HCT116 (cell line): ENCODE data around the gene ADRM1. TPM values are rescaled to one million over a fixed set of nuclear protein-coding genes. Genes with fewer than 3 reads are reported as not detected.

Experiments used
- ATAC-seq: fragments of 200-7000 bp; cut with Tn5 transposase; 2 replicates; pipeline ENCODE4 v1.9.1; 2020; ENCODE audit warnings: mild to moderate bottlenecking, moderate library complexity
- BruUV-seq: library from RNA; stranded (reverse); fragments of 400-500 nt; replicated peaks from 2 replicates; lab custom pipeline; 2021; lab: Mats Ljungman, UMichigan
- CTCF ChIA-PET: fragments of 300-600 bp; sonication (Branson Sonifier 250); formaldehyde crosslinking; loops from one replicate; lab custom pipeline; 2021; ENCODE audit warnings: antibody characterized with exemption; lab: Charles Lee
- POLR2A ChIA-PET: fragments of 300-600, 350-600 bp; sonication (Branson Sonifier 250); formaldehyde crosslinking; loops from one replicate; lab custom pipeline; 2021; ENCODE audit warnings: antibody characterized with exemption; lab: Charles Lee
- RAD21 ChIA-PET, 2 experiments: fragments of 300-600 bp; sonication (Branson Sonifier 250); formaldehyde crosslinking; loops; one replicate each; lab custom pipeline; 2023; ENCODE audit warnings: low total read pairs in 2 of 2; ENCODE audit not compliant: uncharacterized antibody in 2 of 2, unreplicated experiment in 2 of 2, low non-redundant PET in 1 of 2; lab: Charles Lee
- DNase-seq: peaks from one replicate; pipeline ENCODE4 v3.0.0-alpha.2; 2010; ENCODE audit warnings: low read depth, low spot score
- H2AFZ ChIP-seq: fragments of 200-600 bp; shearing (Covaris generic), sonication (generic); 2 replicates; pipeline ENCODE4 v1.6.1; 2017; ENCODE audit warnings: low read depth, mixed run types, mixed read lengths, antibody characterized with exemption, low read length; ENCODE audit not compliant: poor library complexity, severe bottlenecking
- H3K27ac ChIP-seq: 2 replicates; pipeline ENCODE4 v1.5.1; 2012; ENCODE audit warnings: low read depth, low read length
- H3K27me3 ChIP-seq: fragments of 200-600 bp; sonication (generic); 2 replicates; pipeline ENCODE4 v1.6.1; 2016; ENCODE audit warnings: mixed run types, low read length, mixed read lengths; ENCODE audit not compliant: insufficient read depth
- H3K36me3 ChIP-seq, 2 experiments: fragments of 200-500 bp in 1 of 2; fragments of 200-600 bp in 1 of 2; sonication (Bioruptor generic) in 1 of 2; sonication (generic) in 1 of 2; 2 replicates each; pipeline versions ENCODE4 v1.5.1 to v1.6.1; 2014 to 2016; ENCODE audit warnings: low read length in 2 of 2, inconsistent platforms in 1 of 2, mixed read lengths in 1 of 2, mixed run types in 1 of 2; ENCODE audit not compliant: insufficient read depth in 2 of 2, control insufficient read depth in 1 of 2
- H3K4me1 ChIP-seq, 2 experiments: fragments of 200-600 bp in 1 of 2; sonication (generic) in 1 of 2; 2 replicates each; pipeline versions ENCODE4 v1.5.1 to v1.6.1; 2012 to 2017; ENCODE audit warnings: low read length in 2 of 2, inconsistent platforms in 1 of 2, mild to moderate bottlenecking in 1 of 2, mixed read lengths in 1 of 2, mixed run types in 1 of 2, moderate library complexity in 1 of 2; ENCODE audit not compliant: insufficient read depth in 2 of 2, control insufficient read depth in 1 of 2
- H3K4me2 ChIP-seq: fragments of 200-600 bp; sonication (generic); 2 replicates; pipeline ENCODE4 v1.6.1; 2017; ENCODE audit warnings: mixed run types, low read length, mixed read lengths
- H3K4me3 ChIP-seq, 2 experiments: fragments of 200-600 bp in 1 of 2; sonication (generic) in 1 of 2; replicated peaks in 1 of 2; 2 replicates each; pipeline ENCODE4 v1.5.1; 2011 to 2016; ENCODE audit warnings: low read length in 2 of 2, control low read depth in 1 of 2, low read depth in 1 of 2, mild to moderate bottlenecking in 1 of 2, mixed read lengths in 1 of 2, mixed run types in 1 of 2
- H3K79me2 ChIP-seq: fragments of 200-600 bp; sonication (generic); 2 replicates; pipeline ENCODE4 v1.6.1; 2017; ENCODE audit warnings: mild to moderate bottlenecking, mixed run types, low read length, moderate library complexity, mixed read lengths; ENCODE audit not compliant: insufficient read depth
- H3K9ac ChIP-seq: fragments of 200-600 bp; sonication (generic); 2 replicates; pipeline ENCODE4 v1.6.1; 2016; ENCODE audit warnings: low read length, mixed read lengths
- H3K9me2 ChIP-seq: fragments of 200-600 bp; sonication (generic), shearing (Covaris generic); 2 replicates; pipeline ENCODE4 v1.6.1; 2017; ENCODE audit warnings: mixed run types, mild to moderate bottlenecking, moderate library complexity; ENCODE audit not compliant: insufficient read depth
- H3K9me3 ChIP-seq, 2 experiments: fragments of 200-500 bp in 1 of 2; fragments of 200-600 bp in 1 of 2; sonication (Bioruptor generic) in 1 of 2; sonication (generic) in 1 of 2; 2 replicates each; pipeline ENCODE4 v1.6.1; 2014 to 2017; ENCODE audit warnings: low read length in 2 of 2, mixed read lengths in 2 of 2, inconsistent platforms in 1 of 2, low read depth in 1 of 2, mild to moderate bottlenecking in 1 of 2, mixed run types in 1 of 2, moderate library complexity in 1 of 2; ENCODE audit not compliant: control insufficient read depth in 1 of 2, insufficient read depth in 1 of 2
- H4K20me1 ChIP-seq: fragments of 200-600 bp; sonication (generic), shearing (Covaris generic); 2 replicates; pipeline ENCODE4 v1.6.1; 2017; ENCODE audit warnings: mixed run types, mild to moderate bottlenecking, moderate library complexity; ENCODE audit not compliant: insufficient read depth
- EZH2phosphoT487 ChIP-seq: fragments of 200-600 bp; IDR thresholded peaks from 2 replicates; pipeline ENCODE4 v1.6.1; 2018; ENCODE audit warnings: antibody characterized with exemption, borderline replicate concordance
- FOSL1 ChIP-seq: IDR thresholded peaks from 2 replicates; pipeline ENCODE4 v1.6.1; 2012; ENCODE audit warnings: low read depth
- REST ChIP-seq: IDR thresholded peaks from 2 replicates; pipeline ENCODE4 v1.6.1; 2012; ENCODE audit warnings: low read depth
- SRF ChIP-seq: IDR thresholded peaks from 2 replicates; pipeline ENCODE4 v1.6.1; 2012; ENCODE audit warnings: low read depth
- ZFX ChIP-seq: fragments of 450-650 bp; IDR thresholded peaks from 2 replicates; pipeline ENCODE4 v1.6.1; 2017
- intact Hi-C: fragments of 100-400 bp; cut with micrococcal nuclease; formaldehyde crosslinking; loops from 2 replicates; pipeline ENCODE4 v1.10.0; 2022
- total RNA-seq: library from RNA; stranded (reverse); gene quantifications from one replicate; pipeline ENCODE4 v1.2.1, GENCODE V29; 2021; ENCODE audit not compliant: unreplicated experiment

Gene ADRM1
- total RNA-seq, 1 experiment from 2014 or later = 158 TPM

DNA sequence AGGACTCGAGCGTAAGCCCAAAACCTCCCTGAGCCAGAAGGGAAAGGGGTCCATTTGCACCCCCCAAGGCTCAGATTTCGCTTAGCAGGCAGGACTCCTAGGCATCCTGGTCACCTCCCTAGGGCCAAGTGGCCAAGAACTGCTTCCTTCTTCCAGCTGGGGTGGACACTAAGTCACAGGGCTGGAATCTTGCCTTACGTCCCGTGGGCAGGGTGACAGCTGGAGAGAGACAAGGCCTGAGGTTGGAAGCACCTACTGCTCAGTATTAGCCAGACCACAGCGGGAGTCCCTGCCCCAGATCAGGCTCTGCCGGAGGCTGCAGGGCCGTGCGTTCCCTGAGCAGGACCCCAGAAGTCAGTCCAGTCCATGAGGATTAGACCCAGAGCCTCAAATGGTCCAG is 44.6 kb downstream of the ADRM1 start:
- H3K4me1 ChIP-seq = peaks cover 20 to 28% of the 10 kb centered on the region in 2 experiments
- TF ChIP-seq REST (no peak), SRF (no peak), ZFX (no peak), EZH2phosphoT487 (no peak)
- TF ChIP-seq, all 23 proteins: peak for 0
- Histone ChIP-seq H3K9ac (no peak overlapping the region), H3K27me3 (no peaks in the 10 kb centered on the region), H3K79me2 (peaks cover 4% of the 10 kb centered on the region; the same call in 1 of the 2 replicates), H3K4me2 (no peak overlapping the region), H3K4me3 (no peak overlapping the region), H3K27ac (no peak overlapping the region; the same call in 1 of the 2 replicates), H3K9me3 (no peaks in the 10 kb centered on the region), H3K9me2 (no peaks in the 10 kb centered on the region), H4K20me1 (no peaks in the 10 kb centered on the region), H2AFZ (no peak overlapping the region), H3K36me3 (peaks cover 13 to 40% of the 10 kb centered on the region in 2 experiments; a peak in 3 of 4 replicates)
- no TSS peak for BruUV-seq
- CTCF ChIA-PET = no interaction called here
- DNase-seq (no peak), ATAC-seq (no peak)
- RAD21 ChIA-PET = no interaction called here
- intact Hi-C loops = no loop called here
- POLR2A ChIA-PET = no interaction called here

DNA sequence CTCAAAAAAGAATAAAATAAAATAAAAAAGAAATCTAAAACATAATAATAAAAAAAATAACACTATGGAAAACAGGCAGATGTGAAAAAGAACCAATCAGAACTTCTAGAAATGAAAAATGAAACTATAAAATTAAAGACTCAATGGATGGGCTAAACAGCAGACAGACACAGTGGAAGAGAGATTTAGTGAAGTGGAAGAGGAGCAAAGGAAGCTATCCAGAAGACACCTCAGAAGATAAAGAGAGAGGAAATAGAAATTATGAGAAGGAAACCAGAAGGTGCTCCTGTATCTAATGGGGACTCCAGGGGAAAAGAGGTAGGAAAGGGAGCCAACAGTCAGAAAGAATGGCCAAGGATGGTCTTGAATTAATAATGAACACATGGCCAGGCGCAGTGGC is 45.8 kb downstream of the ADRM1 start:
- ChIA-PET RAD21 (interaction anchor here in 1 of 2 experiments (0.7 kb wide), 1 partner anchor 12 kb away, joined by 5 read pairs; no protein-coding TSS in a partner anchor), POLR2A (no interaction called here), CTCF (no interaction called here)
- Histone ChIP-seq H2AFZ (no peak overlapping the region), H3K79me2 (peaks cover 16% of the 10 kb centered on the region; the same call in 1 of the 2 replicates), H3K27me3 (no peaks in the 10 kb centered on the region), H3K4me1 (peaks cover 20 to 38% of the 10 kb centered on the region in 2 experiments), H3K9ac (no peak overlapping the region), H3K4me3 (no peak overlapping the region), H3K27ac (no peak overlapping the region), H4K20me1 (no peaks in the 10 kb centered on the region), H3K36me3 (peaks cover 8 to 38% of the 10 kb centered on the region in 2 experiments; a peak in 2 of 4 replicates), H3K9me3 (no peaks in the 10 kb centered on the region), H3K9me2 (no peaks in the 10 kb centered on the region), H3K4me2 (no peak overlapping the region)
- TF ChIP-seq FOSL1 = no peak
- intact Hi-C loops = no loop called here
- no TSS peak for BruUV-seq
- ATAC-seq = no peak
- no peak for DNase-seq
